DMS53 treated with DMSO at 0.1 percent for 48 hours (cell line): ENCODE data around the gene NUDT2.
A peak's percentile ranks its signal among the peaks of the same experiment; 100 is the strongest.
"Not testable (repeated sequence)": the region's sequence is repeated elsewhere in the genome, so short reads cannot be mapped to it uniquely, and the experiment has no call there.

Experiments
- DNase-seq: peaks from one replicate; lab custom pipeline; 2025; ENCODE audit not compliant: unreplicated experiment; lab: John Stamatoyannopoulos, UW

Gene NUDT2

DNA sequence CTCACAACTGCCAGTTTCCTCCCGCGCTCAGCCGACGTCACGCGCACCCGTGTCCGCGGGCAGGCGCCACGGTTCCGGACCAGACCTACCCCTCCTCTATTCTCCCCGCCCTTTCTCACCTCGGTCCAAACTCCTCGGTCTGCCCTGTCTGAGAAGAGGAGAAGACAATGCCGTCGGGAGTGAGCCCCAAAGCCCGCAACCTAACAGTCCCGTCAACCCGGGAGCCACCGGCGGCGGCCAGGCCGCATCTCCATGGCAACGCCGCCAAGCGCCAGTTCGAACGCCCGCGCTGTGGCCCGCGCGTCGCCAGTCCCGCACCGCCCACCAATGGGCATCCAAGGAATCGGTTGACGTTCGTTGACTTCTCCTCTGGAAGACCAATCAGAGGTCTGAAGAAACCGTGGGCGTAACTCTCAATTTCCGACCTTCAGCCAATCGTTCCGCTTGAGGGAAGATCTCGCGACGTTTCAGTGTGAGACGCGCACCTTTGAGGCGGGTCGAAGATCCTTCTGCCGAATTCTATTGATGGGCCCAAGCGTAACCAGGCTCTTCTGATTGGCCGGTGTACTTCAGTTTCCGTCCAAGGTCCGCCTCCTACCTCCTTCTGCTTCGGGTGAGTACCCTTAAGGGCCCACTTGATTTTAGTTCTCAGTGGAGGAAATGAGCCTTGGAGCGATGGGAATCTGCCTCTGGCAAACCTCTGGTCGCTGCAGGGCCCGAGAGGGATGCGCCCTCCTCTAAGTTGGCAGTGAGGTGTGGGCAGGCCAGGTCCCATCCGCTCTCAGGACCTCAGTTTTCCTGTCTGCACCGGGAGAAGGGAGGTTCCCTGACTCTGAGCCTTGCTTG is at the start of gene NUDT2, which contains the start of gene KIF24:
TSS of gene NUDT2 (plus strand) at position 583 of the 846 bp plus-strand sequence. CDS start 9,471 bp downstream, outside the sequence.
TSS of gene KIF24 (minus strand) at position 282 of the 846 bp plus-strand sequence. CDS start 17,922 bp downstream, outside the sequence.
- DNase-seq: peak; percentile 98

- DNase-seq: no peak
These were observed 47.3 kb upstream of the NUDT2 start for GRCh38 chr9:34282096-34282495.

DNA sequence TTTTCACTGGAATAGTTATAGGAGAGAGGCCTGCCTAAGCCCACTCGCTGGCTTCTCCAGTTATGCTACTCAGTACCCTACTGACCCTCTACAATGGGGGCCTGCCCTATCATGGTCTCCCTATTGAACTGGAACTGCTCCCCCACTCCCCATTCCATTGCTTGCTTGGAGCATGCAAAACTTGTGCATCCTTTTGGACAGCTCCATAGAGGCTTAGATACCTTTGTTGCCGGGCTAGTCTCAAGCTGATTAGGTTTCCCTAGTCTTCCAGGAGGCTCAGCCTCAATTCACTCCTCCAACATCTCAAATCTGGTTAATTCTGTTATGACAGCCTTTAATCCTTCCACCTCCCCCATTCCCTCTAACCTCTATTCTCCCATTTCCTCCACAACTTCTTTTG is 40.2 kb upstream of the NUDT2 start:
- DNase-seq: no peak

GRCh38 chr9:34291023-34291422 is 38.3 kb upstream of the NUDT2 start:
- DNase-seq: no peak

GRCh38 chr9:34291423-34291822 is 37.9 kb upstream of the NUDT2 start:
- DNase-seq: no peak

GRCh38 chr9:34292552-34292951 is 36.8 kb upstream of the NUDT2 start:
- no peak for DNase-seq

DNA sequence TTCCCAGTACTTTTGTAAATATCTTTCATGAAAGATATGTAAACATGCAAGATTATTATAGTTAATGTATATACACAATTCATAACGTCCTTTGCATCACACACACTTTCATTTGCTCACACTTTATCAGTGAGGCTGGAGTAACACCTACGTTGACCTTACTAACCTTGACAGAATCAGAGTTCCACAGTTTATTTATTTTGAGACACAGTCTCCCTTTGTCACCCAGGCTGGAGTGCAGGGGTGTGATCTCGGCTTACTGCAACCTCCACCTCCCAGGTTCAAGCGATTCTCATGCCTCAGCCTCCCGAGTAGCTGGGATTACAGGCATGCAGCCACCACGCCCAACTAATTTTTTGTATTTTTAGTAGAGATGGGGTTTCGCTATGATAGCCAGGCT is 28.3 kb upstream of the NUDT2 start:
- not testable (repeated sequence) for DNase-seq

- not testable (repeated sequence) for DNase-seq
These were observed 21.1 kb upstream of the NUDT2 start for GRCh38 chr9:34308316-34308715.

DNA sequence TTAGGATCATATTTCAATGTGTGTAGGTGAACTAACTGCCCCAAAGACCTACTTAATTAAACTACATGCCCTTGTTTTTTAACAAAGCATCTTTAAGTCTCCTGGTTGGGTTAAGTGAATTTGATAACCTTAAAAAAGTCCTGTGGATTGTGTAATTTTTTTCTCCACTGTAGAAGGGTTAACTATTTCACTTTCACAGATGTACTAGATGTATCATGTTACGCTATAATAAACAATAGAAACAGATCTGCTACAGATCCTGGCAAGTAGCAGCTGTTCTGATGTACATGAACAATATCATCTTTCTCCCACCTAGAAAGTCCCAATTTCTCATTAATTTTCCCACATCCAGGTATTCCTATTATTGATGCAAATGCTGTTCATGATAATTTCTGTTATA is 19.2 kb upstream of the NUDT2 start:
- peak; percentile 42 for DNase-seq

DNA sequence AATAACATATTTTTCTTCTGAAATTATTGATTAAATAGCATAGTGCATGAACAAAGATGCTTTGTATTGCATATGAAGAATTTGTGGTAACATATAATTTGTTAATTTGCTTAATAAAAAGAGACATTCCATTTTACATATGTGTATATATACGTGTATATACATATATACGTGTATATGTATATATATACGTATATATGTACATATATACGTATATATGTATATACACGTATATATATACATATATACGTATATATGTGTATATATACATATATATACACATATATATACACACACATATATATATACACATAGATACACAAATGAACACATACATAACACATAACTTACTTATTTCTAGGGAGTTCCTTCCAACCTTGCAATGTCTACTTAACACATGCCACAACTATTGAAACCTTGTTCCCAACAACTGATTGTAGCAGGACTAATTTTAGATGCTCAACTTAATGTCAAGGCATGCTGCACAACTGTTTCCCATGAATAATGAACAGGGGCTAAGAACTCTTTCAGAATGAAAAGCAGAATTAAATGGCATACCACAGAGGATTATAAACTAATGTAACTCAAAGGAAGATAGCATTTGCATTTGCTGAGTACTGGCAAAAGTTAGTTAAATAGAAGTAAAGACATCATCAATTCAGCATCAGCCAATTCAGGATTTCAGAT is 17.7 kb upstream of the NUDT2 start:
- no peak for DNase-seq

- no peak for DNase-seq
These were observed 11.9 kb upstream of the NUDT2 start for GRCh38 chr9:34317436-34317835.

GRCh38 chr9:34318163-34318790 is 11.1 kb upstream of the NUDT2 start:
- DNase-seq: no peak

- no peak for DNase-seq
These were observed 7.9 kb upstream of the NUDT2 start for GRCh38 chr9:34321451-34321850.

DNA sequence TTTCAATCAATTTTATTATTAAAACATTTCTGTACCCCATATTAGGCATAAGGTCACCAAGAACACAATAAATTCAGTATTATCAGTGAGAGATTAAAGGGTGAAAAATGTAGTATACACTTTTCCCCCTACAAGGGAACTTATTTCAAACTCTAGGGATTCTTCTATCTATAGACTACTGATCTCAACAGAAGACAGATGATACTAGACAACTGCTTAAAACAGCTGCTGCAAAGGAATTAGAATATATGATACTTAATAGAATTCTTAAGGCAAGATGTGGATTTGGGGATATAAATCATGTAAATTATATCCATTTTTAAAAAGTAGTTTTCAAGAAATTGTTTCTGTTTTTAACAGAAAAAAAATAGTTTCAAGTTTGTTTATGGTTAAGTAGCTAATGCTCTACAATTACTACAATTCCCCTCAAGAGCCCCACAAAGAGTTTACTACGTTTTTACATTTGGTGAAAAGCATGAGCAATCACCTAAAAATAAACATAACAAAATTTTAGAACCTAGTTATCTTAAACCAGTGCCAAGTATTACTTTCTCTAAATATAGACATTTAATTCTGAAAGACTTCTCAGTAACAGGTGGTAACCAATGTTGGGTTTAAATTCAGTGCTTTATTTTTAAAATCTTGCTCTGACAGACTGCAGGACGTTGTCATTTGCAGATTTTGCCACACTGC is 6.3 kb upstream of the NUDT2 start:
- DNase-seq: no peak

GRCh38 chr9:34326690-34327089 is 2.7 kb upstream of the NUDT2 start:
- no peak for DNase-seq

DNA sequence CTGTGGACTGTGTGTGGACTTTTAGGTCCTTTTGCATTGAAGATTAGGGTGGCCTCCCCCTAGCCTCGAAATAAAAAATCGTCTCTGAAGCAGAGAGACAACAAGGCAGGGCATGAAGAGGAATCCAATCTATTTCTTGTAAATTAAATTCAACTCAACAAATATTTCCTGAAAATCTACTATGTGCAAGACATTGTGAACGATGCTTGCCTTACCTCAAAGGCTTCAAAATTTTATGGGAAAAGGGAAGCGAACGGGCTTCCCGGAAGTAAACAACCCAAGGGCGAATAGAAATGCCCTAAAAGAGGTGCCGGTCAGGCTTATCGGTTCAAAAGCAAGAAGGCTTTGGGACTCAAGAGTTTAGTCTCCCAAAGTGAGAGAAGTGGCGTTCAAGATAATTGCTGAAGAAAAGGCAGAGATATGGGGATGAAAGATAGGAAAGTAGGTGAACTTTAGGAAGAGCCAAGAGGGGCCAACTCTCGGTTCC is 826 bp upstream of the NUDT2 start:
- no peak for DNase-seq

- DNase-seq: no peak
These were observed 1.8 kb downstream of the NUDT2 start for GRCh38 chr9:34331196-34331595.

GRCh38 chr9:34332076-34332964 is 3.0 kb downstream of the NUDT2 start:
- peak; percentile 50 for DNase-seq

- no peak for DNase-seq
These were observed 4.5 kb downstream of the NUDT2 start for GRCh38 chr9:34333836-34334235.

- no peak for DNase-seq
These were observed 5.0 kb downstream of the NUDT2 start for GRCh38 chr9:34334337-34334824.
